GM23248 (cell line): Measurements from ENCODE around the gene PCED1A. TPM values are rescaled to one million over a fixed set of nuclear protein-coding genes. Genes with fewer than 3 reads are reported as not detected.
"Not testable (repeated sequence)": the region's sequence is repeated elsewhere in the genome, so short reads cannot be mapped to it uniquely, and the experiment has no call there.

Experiments used
- DNase-seq: peaks from one replicate; pipeline ENCODE4 v3.0.0-alpha.2; 2015
- H2AFZ ChIP-seq: fragments of 200-600 bp; sonication (generic); 2 replicates; pipeline ENCODE4 v1.6.1; 2016; ENCODE audit warnings: antibody characterized with exemption
- H3F3A ChIP-seq: fragments of 200-600 bp; sonication (generic); 2 replicates; pipeline ENCODE4 v1.6.1; 2016; ENCODE audit warnings: mild to moderate bottlenecking, antibody characterized with exemption, mixed run types; ENCODE audit not compliant: insufficient read depth
- H3K27ac ChIP-seq: fragments of 200-600 bp; sonication (generic); 2 replicates; pipeline ENCODE4 v1.5.1; 2016; ENCODE audit warnings: mild to moderate bottlenecking
- H3K27me3 ChIP-seq: fragments of 200-600 bp; sonication (generic); replicated peaks from 2 replicates; pipeline ENCODE4 v1.6.1; 2016; ENCODE audit warnings: mild to moderate bottlenecking; ENCODE audit not compliant: insufficient read depth
- H3K36me3 ChIP-seq: fragments of 200-600 bp; sonication (generic); 2 replicates; pipeline ENCODE4 v1.6.1; 2016; ENCODE audit warnings: low read depth, mild to moderate bottlenecking
- H3K4me1 ChIP-seq: fragments of 200-600 bp; sonication (generic); 2 replicates; pipeline ENCODE4 v1.6.1; 2016; ENCODE audit warnings: mild to moderate bottlenecking; ENCODE audit not compliant: insufficient read depth
- H3K4me2 ChIP-seq: fragments of 200-600 bp; sonication (generic); one replicate; pipeline ENCODE4 v1.6.1; 2016; ENCODE audit warnings: mild to moderate bottlenecking; ENCODE audit not compliant: unreplicated experiment
- H3K4me3 ChIP-seq: fragments of 200-600 bp; sonication (generic); 2 replicates; pipeline ENCODE4 v1.5.1; 2016; ENCODE audit warnings: mild to moderate bottlenecking
- H3K79me2 ChIP-seq: fragments of 200-600 bp; sonication (generic); 2 replicates; pipeline ENCODE4 v1.6.1; 2016; ENCODE audit warnings: mild to moderate bottlenecking; ENCODE audit not compliant: insufficient read depth
- H3K9ac ChIP-seq: fragments of 200-600 bp; sonication (generic); 2 replicates; pipeline ENCODE4 v1.6.1; 2016; ENCODE audit warnings: mild to moderate bottlenecking
- H3K9me2 ChIP-seq: fragments of 200-600 bp; sonication (generic); 2 replicates; pipeline ENCODE4 v1.6.1; 2016; ENCODE audit warnings: mixed run types, mild to moderate bottlenecking, moderate library complexity; ENCODE audit not compliant: insufficient read depth
- H3K9me3 ChIP-seq: fragments of 200-600 bp; sonication (generic); one replicate; pipeline ENCODE4 v1.6.1; 2017; ENCODE audit warnings: low read depth
- H4K20me1 ChIP-seq: fragments of 200-600 bp; sonication (generic); 2 replicates; pipeline ENCODE4 v1.6.0; 2016; ENCODE audit not compliant: insufficient read depth
- EZH2 ChIP-seq: fragments of 200-600 bp; sonication (generic); IDR thresholded peaks from 2 replicates; pipeline ENCODE4 v1.6.1; 2018; ENCODE audit warnings: antibody characterized with exemption, mild to moderate bottlenecking; ENCODE audit not compliant: insufficient read depth, poor library complexity, severe bottlenecking
- EZH2phosphoT487 ChIP-seq: fragments of 200-600 bp; sonication (generic); IDR thresholded peaks from 2 replicates; pipeline ENCODE4 v1.6.1; 2018; ENCODE audit warnings: antibody characterized with exemption, moderate library complexity, mild to moderate bottlenecking, low read depth; ENCODE audit not compliant: insufficient read depth
- WGBS, 2 experiments: methylation state at CpG; one replicate each; pipeline ENCODE4 v1.1.6; 2015 to 2017; ENCODE audit warnings: low lambda C conversion rate in 2 of 2, low coverage in 1 of 2; ENCODE audit errors: missing lambda C conversion rate in 2 of 2; 5-methylcytosine and 5-hydroxymethylcytosine counted together
- in situ Hi-C: fragments of 300-500 bp; cut with MboI; formaldehyde crosslinking; loops from 2 replicates; pipeline ENCODE4 v1.15.0; 2020
- polyA plus RNA-seq: library from polyadenylated mRNA; unstranded; fragments of >200 nt; fragmentation: Nextera tagmentation; extraction: Ambion mirVana; gene quantifications from 2 replicates; pipeline ENCODE4 v1.2.1, GENCODE V29; 2016
- total RNA-seq: library from RNA; depleted of rRNA; stranded (reverse); fragments of >200 nt; shearing (Covaris generic); gene quantifications from 2 replicates; pipeline ENCODE4 v1.2.3, GENCODE V29; 2014

Gene PCED1A
- total and polyA plus RNA-seq, 2 experiments from 2014 or later: 17.3 to 39.2 TPM

- 96 to 98% methylated on average over 1 of the region's 1 CpG for WGBS, 2 experiments
- in situ Hi-C loops: no loop called here
- no peak overlapping the region for H3K4me2 ChIP-seq
- no peak overlapping the region for H3K27ac ChIP-seq
- DNase-seq: no peak
- H3K9me2 ChIP-seq: no peaks in the 10 kb centered on the region
- H4K20me1 ChIP-seq: no peaks in the 10 kb centered on the region
- peaks cover 9% of the 10 kb centered on the region; the same call in 1 of the 2 replicates for H3K4me1 ChIP-seq
- no peak overlapping the region for H3K4me3 ChIP-seq
- no peaks in the 10 kb centered on the region for H3K79me2 ChIP-seq
- H3F3A ChIP-seq: peaks cover 19% of the 10 kb centered on the region
- no peaks in the 10 kb centered on the region for H3K27me3 ChIP-seq
- TF ChIP-seq EZH2 (no peak), EZH2phosphoT487 (no peak)
- no peak overlapping the region for H2AFZ ChIP-seq
- no peaks in the 10 kb centered on the region for H3K9me3 ChIP-seq
- no peaks in the 10 kb centered on the region for H3K36me3 ChIP-seq
- no peak overlapping the region for H3K9ac ChIP-seq
Measured at GRCh38 chr20:2833761-2834160, 6.7 kb downstream of the PCED1A start.

GRCh38 chr20:2831206-2831605 is 9.2 kb downstream of the PCED1A start:
- H3K4me2 ChIP-seq, H3K79me2 ChIP-seq, H3K27me3 ChIP-seq, H3K4me1 ChIP-seq, H3K9me2 ChIP-seq, H3K27ac ChIP-seq, H2AFZ ChIP-seq, H3K9me3 ChIP-seq, H3K4me3 ChIP-seq, in situ Hi-C loops, H3K9ac ChIP-seq, DNase-seq, H4K20me1 ChIP-seq, H3K36me3 ChIP-seq: not testable (repeated sequence)
- peaks cover 19% of the 10 kb centered on the region for H3F3A ChIP-seq
- 71 to 74% methylated on average over 7 of the region's 7 CpGs for WGBS, 2 experiments

GRCh38 chr20:2829376-2829775 is 11.1 kb downstream of the PCED1A start:
- WGBS, 2 experiments: 32 to 46% methylated on average over 6 of the region's 6 CpGs
- Histone ChIP-seq H3K79me2 (no peaks in the 10 kb centered on the region), H3K27ac (no peak overlapping the region), H3K9me3 (no peaks in the 10 kb centered on the region), H3K36me3 (no peaks in the 10 kb centered on the region), H3K9me2 (no peaks in the 10 kb centered on the region), H2AFZ (no peak overlapping the region), H3K9ac (no peak overlapping the region), H3K4me1 (peaks cover 9% of the 10 kb centered on the region; the same call in 1 of the 2 replicates), H3F3A (peaks cover 19% of the 10 kb centered on the region), H3K4me3 (no peak overlapping the region), H3K27me3 (no peaks in the 10 kb centered on the region), H3K4me2 (no peak overlapping the region), H4K20me1 (no peaks in the 10 kb centered on the region)
- no peak for DNase-seq
- in situ Hi-C loops: no loop called here
- no peak for TF ChIP-seq EZH2phosphoT487
- no peak for TF ChIP-seq EZH2

GRCh38 chr20:2826655-2827054 is 13.8 kb downstream of the PCED1A start:
- TF ChIP-seq EZH2: no peak
- TF ChIP-seq EZH2phosphoT487: no peak
- Histone ChIP-seq H3K9me2 (no peaks in the 10 kb centered on the region), H3K4me1 (peaks cover 1% of the 10 kb centered on the region; the same call in 1 of the 2 replicates), H3K4me3 (no peak overlapping the region), H3K36me3 (no peaks in the 10 kb centered on the region), H3K27ac (no peak overlapping the region), H3F3A (peaks cover 2% of the 10 kb centered on the region; the same call in 1 of the 2 replicates), H2AFZ (no peak overlapping the region), H3K79me2 (no peaks in the 10 kb centered on the region), H4K20me1 (no peaks in the 10 kb centered on the region), H3K9ac (no peak overlapping the region), H3K27me3 (peaks cover 1% of the 10 kb centered on the region), H3K9me3 (no peaks in the 10 kb centered on the region), H3K4me2 (no peak overlapping the region)
- no peak for DNase-seq
- in situ Hi-C loops: no loop called here
- 75 to 77% methylated on average over 4 of the region's 4 CpGs for WGBS, 2 experiments

- WGBS, 2 experiments: 93 to 96% methylated on average over 2 of the region's 2 CpGs
- in situ Hi-C loops: no loop called here
- peaks cover 8% of the 10 kb centered on the region for H3K27me3 ChIP-seq
Measured at GRCh38 chr20:2825761-2826160, 14.7 kb downstream of the PCED1A start.

More at GRCh38 chr20:2825761-2826160, 14.7 kb downstream of the PCED1A start:
- H2AFZ ChIP-seq: no peak overlapping the region
- no peak overlapping the region for H3K4me2 ChIP-seq
- H3K36me3 ChIP-seq: no peaks in the 10 kb centered on the region
- no peak for DNase-seq
- H4K20me1 ChIP-seq: no peaks in the 10 kb centered on the region
- no peaks in the 10 kb centered on the region for H3F3A ChIP-seq
- H3K9ac ChIP-seq: no peak overlapping the region
- H3K4me1 ChIP-seq: no peaks in the 10 kb centered on the region
- no peaks in the 10 kb centered on the region for H3K79me2 ChIP-seq
- H3K27ac ChIP-seq: no peak overlapping the region
- no peaks in the 10 kb centered on the region for H3K9me3 ChIP-seq
- TF ChIP-seq EZH2phosphoT487: no peak
- no peak for TF ChIP-seq EZH2
- no peaks in the 10 kb centered on the region for H3K9me2 ChIP-seq
- H3K4me3 ChIP-seq: no peak overlapping the region
